Left lung (tissue), 10 donors: Measurements from ENCODE around the gene PPP1R9B. TPM values are rescaled to one million over a fixed set of nuclear protein-coding genes. Genes with fewer than 3 reads are reported as not detected.

ENCODE experiments used
- ATAC-seq: fragments of 200-7000 bp; cut with Tn5 transposase; one replicate; pipeline ENCODE4 v1.9.1; 2020; ENCODE audit warnings: moderate library complexity
- DNase-seq, 4 donors: peaks; one replicate each; pipeline ENCODE4 v3.0.0-alpha.2; 2013 to 2020
- H3K27ac ChIP-seq, 2 donors: fragments of 200-600 bp; sonication (generic) in 1 of 2; one replicate each; pipeline versions ENCODE4 v1.5.0 to v1.8.0; 2020 to 2021
- H3K27me3 ChIP-seq, 2 donors: fragments of 200-600 bp; sonication (generic) in 1 of 2; one replicate each; pipeline versions ENCODE4 v1.5.0 to v1.8.0; 2020 to 2021
- H3K36me3 ChIP-seq, 2 donors: fragments of 200-600 bp; sonication (generic) in 1 of 2; one replicate each; pipeline versions ENCODE4 v1.5.0 to v1.8.0; 2020 to 2021
- H3K4me1 ChIP-seq, 2 donors: fragments of 200-600 bp; one replicate each; pipeline ENCODE4 v1.8.0; 2021
- H3K4me3 ChIP-seq, 2 donors: fragments of 200-600 bp; sonication (generic) in 1 of 2; one replicate each; pipeline versions ENCODE4 v1.5.0 to v1.8.0; 2020 to 2021; ENCODE audit warnings: mild to moderate bottlenecking in 1 of 2
- H3K9me3 ChIP-seq, 2 donors: fragments of 200-600 bp; sonication (generic) in 1 of 2; one replicate each; pipeline versions ENCODE4 v1.5.0 to v1.8.0; 2020 to 2021
- CTCF ChIP-seq, 2 donors: fragments of 200-600 bp; sonication (generic) in 1 of 2; IDR thresholded peaks; one replicate each; pipeline versions ENCODE4 v1.5.0 to v1.8.0; 2021; ENCODE audit warnings: antibody characterized with exemption in 2 of 2
- intact Hi-C, 2 donors: fragments of 100-400 bp; cut with DNase I; formaldehyde crosslinking; loops; one replicate each; pipeline versions ENCODE4 v1.11.2 to v1.14.2; 2022
- polyA plus RNA-seq, 6 donors: library from polyadenylated mRNA; unstranded; fragments of 120-200 nt; gene quantifications; one replicate each; pipeline ENCODE4 v1.2.1, GENCODE V29; 2013; ENCODE audit not compliant: insufficient read length in 6 of 6
- total RNA-seq, 2 donors: library from RNA; stranded (reverse); fragmentation: NEBNext Ultra II Directional; extraction: Animal tissue kit (Norgen Biotek cat#: 25700); gene quantifications; one replicate each; pipeline ENCODE4 v1.2.1, GENCODE V29; 2021
- donor health status: DM: no; HTN: yes; CAD: no.
- donor health status: DM: no; HTN: no; CAD: no.

The PPP1R9B gene
- total and polyA plus RNA-seq, 8 donors, result 53.4 to 86.6 (median 67.3) TPM

GRCh38 chr17:50105811-50106210 is 44.7 kb downstream of the PPP1R9B start:
- ATAC-seq (no peak), DNase-seq (no peak)
- Histone ChIP-seq H3K27me3 (no peaks in the 10 kb centered on the region), H3K4me3 (no peak overlapping the region), H3K4me1 (peaks cover 0 to 13% of the 10 kb centered on the region in 2 donors), H3K9me3 (no peaks in the 10 kb centered on the region), H3K27ac (no peak overlapping the region), H3K36me3 (peaks cover 0 to 43% of the 10 kb centered on the region in 2 donors)
- no peak for TF ChIP-seq CTCF (IDR thresholded peaks at IDR 0.05)
- intact Hi-C loops, result no loop called here

GRCh38 chr17:50103941-50104340 is 46.5 kb downstream of the PPP1R9B start:
- H3K4me3 ChIP-seq, result no peak overlapping the region
- intact Hi-C loops, result no loop called here
- H3K27me3 ChIP-seq, result no peaks in the 10 kb centered on the region
- no peak for ATAC-seq
- DNase-seq, result no peak
- no peak overlapping the region for H3K27ac ChIP-seq
- no peak for TF ChIP-seq CTCF (IDR thresholded peaks at IDR 0.05)
- no peaks in the 10 kb centered on the region for H3K9me3 ChIP-seq
- H3K36me3 ChIP-seq, result peaks cover 0 to 29% of the 10 kb centered on the region in 2 donors
- peaks cover 0 to 13% of the 10 kb centered on the region in 2 donors for H3K4me1 ChIP-seq

- DNase-seq (no peak), ATAC-seq (no peak)
- TF ChIP-seq CTCF (IDR thresholded peaks at IDR 0.05), result no peak
- Histone ChIP-seq H3K27me3 (no peaks in the 10 kb centered on the region), H3K27ac (no peak overlapping the region), H3K4me1 (peaks cover 0 to 13% of the 10 kb centered on the region in 2 donors), H3K36me3 (peaks cover 0 to 25% of the 10 kb centered on the region in 2 donors), H3K9me3 (no peaks in the 10 kb centered on the region), H3K4me3 (no peak overlapping the region)
- intact Hi-C loops, result no loop called here
Measured at GRCh38 chr17:50103252-50103651, 47.2 kb downstream of the PPP1R9B start.

GRCh38 chr17:50102164-50102991 is 48.1 kb downstream of the PPP1R9B start:
- DNase-seq (peak in 3 of 4 donors; percentile 41 to 90 (median 87)), ATAC-seq (peak; percentile 89)
- intact Hi-C loops, result no loop called here
- no peaks in the 10 kb centered on the region for H3K27me3 ChIP-seq
- peak overlapping the region; percentile 33 to 61 for H3K27ac ChIP-seq
- TF ChIP-seq CTCF (IDR thresholded peaks at IDR 0.05), result no peak
- peaks cover 0 to 28% of the 10 kb centered on the region in 2 donors for H3K36me3 ChIP-seq
- no peaks in the 10 kb centered on the region for H3K9me3 ChIP-seq
- no peak overlapping the region for H3K4me3 ChIP-seq
- peaks cover 0 to 13% of the 10 kb centered on the region in 2 donors for H3K4me1 ChIP-seq

GRCh38 chr17:50101346-50102163 is 48.9 kb downstream of the PPP1R9B start:
- no peaks in the 10 kb centered on the region for H3K9me3 ChIP-seq
- ATAC-seq (peak; percentile 69), DNase-seq (peak in 2 of 4 donors; percentile 42 to 61)
- H3K27ac ChIP-seq, result peak overlapping the region; percentile 33 to 61
- TF ChIP-seq CTCF (IDR thresholded peaks at IDR 0.05), result no peak
- H3K27me3 ChIP-seq, result no peaks in the 10 kb centered on the region
- intact Hi-C loops, result no loop called here
- peaks cover 0 to 13% of the 10 kb centered on the region in 2 donors for H3K4me1 ChIP-seq
- H3K36me3 ChIP-seq, result peaks cover 0 to 24% of the 10 kb centered on the region in 2 donors
- no peak overlapping the region for H3K4me3 ChIP-seq
